Fibroblast of the aortic adventitia (primary cell): ENCODE data around the gene RTL1. TPM values are rescaled to one million over a fixed set of nuclear protein-coding genes. Genes with fewer than 3 reads are reported as not detected.

Source experiments
- DNase-seq: peaks from one replicate; pipeline ENCODE4 v3.0.0-alpha.2; 2010; ENCODE audit warnings: low read depth
- H3K4me3 ChIP-seq: 2 replicates; pipeline ENCODE4 v1.5.1; 2011; ENCODE audit warnings: low read depth, mild to moderate bottlenecking, control low read depth, low read length, moderate library complexity
- total RNA-seq: library from RNA; depleted of rRNA; stranded (reverse); fragments of >200 nt; gene quantifications from 2 replicates; pipeline ENCODE4 v1.2.3, GENCODE V29; 2012; ENCODE audit warnings: low replicate concordance
- TF ChIP-seq, protein P1 (sequence below): IDR thresholded peaks from 2 replicates; pipeline ENCODE4 v1.5.1; 2011; ENCODE audit warnings: mild to moderate bottlenecking, low read length, control low read depth, inconsistent platforms; ENCODE audit not compliant: insufficient read depth

Gene RTL1
- total RNA-seq, 1 donor = not detected

DNA sequence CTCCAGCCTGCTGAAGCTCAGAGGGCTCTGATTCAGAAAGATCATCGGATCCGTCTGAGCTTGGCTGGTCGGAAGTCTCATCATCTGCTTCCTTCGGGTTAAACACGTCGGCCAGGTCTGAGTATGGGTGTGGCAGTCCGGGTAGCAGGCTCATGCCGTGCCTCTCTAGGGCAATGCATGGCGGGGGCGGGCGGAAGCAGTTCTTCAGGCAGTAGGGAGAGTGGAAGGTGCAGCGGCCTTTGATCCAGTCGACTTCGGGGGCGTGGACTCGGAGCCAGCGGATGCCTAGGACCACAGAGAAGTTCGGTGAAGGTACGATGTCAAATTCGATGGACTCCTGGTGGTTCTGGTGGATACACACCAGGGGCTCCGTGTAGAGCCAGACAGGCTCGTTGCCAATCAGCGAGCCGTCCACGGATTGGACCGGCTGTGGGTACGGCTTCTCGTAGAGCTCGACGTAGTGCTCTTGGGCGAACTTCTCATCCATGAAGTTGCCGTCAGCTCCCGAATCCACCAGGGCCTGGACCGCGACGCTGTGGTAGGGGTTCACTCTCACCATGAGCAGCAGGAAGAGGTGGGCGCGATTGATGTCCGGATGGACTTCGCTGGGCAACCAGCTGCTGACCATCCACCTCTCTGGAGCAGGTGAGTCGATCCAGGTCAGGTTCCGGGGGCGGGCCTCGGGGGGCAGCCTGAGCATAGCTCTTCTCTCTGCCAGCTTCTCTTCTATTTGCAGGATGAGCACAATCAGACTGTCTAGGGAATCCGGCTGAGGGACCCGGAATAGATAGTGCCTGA lies 20.3 kb downstream of the RTL1 start:
- no peak for DNase-seq
- H3K4me3 ChIP-seq = no peak overlapping the region
- TF ChIP-seq, protein P1, sequence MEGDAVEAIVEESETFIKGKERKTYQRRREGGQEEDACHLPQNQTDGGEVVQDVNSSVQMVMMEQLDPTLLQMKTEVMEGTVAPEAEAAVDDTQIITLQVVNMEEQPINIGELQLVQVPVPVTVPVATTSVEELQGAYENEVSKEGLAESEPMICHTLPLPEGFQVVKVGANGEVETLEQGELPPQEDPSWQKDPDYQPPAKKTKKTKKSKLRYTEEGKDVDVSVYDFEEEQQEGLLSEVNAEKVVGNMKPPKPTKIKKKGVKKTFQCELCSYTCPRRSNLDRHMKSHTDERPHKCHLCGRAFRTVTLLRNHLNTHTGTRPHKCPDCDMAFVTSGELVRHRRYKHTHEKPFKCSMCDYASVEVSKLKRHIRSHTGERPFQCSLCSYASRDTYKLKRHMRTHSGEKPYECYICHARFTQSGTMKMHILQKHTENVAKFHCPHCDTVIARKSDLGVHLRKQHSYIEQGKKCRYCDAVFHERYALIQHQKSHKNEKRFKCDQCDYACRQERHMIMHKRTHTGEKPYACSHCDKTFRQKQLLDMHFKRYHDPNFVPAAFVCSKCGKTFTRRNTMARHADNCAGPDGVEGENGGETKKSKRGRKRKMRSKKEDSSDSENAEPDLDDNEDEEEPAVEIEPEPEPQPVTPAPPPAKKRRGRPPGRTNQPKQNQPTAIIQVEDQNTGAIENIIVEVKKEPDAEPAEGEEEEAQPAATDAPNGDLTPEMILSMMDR = no peak

DNA sequence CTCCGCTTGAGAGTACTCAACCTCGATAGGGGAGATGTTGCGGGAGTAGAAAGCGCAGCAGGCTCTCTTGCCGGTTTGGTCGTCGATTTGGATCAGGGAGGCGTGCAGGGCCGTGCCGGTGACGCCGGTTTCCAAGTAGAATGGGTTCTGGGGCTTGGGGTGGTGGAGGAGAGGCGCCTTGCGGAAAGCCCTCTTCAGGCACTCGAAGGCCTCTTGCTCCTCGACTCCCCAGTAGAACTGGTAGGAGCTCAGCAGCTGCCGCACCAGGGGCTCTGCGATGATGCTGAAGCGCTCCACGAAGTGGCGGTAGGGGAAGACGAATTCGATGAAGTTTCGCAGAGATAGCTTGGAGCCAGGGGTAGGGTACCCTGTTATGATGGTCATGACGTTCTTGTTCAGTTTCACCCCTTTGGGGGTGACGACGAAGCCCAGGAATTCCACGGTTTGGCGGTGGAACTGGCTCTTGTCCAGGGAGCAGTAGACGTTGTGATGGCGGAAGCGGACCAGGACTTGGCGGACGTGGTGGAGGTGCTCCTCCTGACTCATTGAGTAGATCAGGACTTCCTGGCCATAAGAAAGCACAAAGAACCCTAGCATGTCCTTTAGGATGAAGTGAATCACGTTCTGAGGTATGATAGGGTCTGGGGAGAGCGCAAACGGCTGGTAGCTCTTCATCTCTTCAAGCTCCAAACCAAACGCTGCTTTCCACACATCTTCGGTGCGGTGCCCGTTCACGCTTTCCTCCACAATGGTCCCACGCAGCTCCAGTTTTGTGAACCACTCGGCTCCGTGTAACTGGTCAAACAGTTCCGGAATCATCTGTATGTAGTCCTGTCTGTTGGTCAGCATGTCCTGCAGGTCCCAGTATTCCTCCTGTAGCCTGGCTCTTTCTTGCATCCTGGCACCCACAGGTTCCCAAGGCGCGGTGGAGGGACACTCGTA lies 21.2 kb downstream of the RTL1 start:
- H3K4me3 ChIP-seq = no peak overlapping the region
- TF ChIP-seq, protein P1 = no peak
- DNase-seq = no peak

DNA sequence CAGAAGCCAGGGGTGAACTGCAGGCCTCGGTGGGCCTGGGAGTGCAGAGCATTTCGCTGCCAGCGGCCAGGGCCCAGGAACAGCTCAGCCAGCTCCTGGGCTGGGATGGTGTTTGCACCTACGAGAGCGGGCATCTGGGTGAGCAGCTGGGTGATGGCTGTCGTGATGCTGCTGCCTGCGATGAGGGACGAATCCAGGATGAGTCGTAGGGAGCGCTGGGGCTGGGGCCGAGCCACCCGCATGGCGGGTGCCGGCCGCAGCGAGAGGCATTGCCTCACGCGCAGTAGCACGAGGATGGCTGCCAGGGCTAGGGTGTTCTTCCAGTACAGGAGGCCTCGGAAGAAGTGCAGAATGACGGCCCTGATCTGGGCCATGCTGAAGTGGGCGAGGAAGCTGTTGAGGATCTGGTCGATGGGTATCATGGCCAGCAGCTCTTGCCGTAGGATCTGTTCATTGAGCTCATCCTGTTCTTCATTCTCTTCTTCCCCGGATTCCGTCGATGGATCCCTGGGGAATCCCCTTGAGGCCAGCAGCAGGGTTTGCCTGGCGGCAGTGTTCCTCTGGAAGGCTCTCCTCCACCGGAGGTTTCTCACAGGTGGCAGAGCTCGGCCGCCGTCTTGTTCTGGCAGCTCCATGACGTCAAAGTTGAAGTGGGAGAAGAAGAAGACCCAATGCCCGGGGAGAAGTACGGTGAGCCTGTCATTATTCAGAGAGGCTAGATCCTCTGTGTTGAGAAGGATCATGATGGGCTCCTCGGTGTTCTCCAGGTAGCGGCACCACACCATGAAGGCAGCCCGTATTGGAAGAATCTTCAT lies 22.1 kb downstream of the RTL1 start:
- TF ChIP-seq, protein P1 = no peak
- DNase-seq = no peak
- no peak overlapping the region for H3K4me3 ChIP-seq

DNA sequence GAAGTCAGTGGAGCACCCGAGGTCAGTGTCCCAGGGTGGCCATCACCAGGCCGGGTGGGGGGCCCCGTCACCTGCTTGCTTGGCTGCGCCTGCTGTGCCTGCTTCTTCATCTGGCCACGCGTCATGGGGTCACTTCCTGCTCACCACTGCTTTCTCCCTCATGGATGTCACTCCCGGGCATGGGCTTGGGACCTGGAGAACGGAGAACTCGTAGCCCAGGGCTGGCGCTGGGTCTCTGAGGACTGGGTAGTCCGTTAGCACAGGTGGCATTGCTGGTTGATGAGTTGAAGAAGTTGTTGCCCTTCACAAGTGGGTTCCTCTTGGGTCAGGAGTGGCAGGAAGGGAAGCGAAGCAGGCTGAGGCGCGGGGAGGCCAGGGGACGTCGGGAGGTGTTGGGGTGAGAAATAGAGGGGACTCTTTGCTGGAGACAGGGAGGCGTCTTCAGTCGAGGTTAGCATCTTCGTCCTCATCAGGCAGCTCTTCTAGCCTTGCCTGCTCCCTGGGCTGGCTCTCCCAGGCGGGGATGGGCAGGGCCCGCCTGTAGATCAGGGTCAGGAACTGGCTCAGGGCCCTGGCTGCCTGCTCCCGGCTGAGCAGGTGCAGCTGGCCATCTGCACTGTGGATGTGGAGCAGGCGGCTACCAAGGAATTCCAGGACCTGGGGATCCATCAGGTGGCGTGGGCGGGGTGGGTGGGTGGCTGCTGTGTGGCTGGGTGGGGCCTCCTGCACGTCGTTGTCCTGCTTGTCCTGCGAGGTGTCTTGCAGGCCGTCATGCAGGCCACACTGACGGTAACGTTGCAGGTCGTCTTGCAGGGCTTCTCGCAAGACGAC lies 23.0 kb downstream of the RTL1 start:
- TF ChIP-seq, protein P1 = no peak
- H3K4me3 ChIP-seq = no peak overlapping the region
- DNase-seq = no peak

DNA sequence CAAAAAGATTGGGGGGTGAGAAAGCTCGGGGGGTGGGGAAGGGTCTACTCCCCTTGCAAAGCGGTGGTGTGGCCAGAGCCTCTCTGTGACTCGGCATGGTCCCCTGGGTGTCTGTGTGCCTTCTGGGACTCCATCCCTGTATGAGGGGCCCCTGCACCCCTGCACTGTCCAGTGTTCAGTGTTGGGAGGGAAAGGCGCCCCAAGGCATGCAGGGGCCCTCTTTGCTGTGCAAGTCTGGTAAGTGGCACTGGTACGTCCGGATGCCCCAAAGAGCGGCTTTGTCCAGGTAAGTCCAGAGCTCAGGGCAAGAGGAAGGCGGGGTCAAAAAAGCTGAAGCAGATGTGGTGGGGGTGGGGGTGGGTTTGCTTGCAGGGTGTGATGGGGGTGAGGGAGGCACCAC lies 23.7 kb downstream of the RTL1 start:
- TF ChIP-seq, protein P1 = no peak
- no peak overlapping the region for H3K4me3 ChIP-seq

DNA sequence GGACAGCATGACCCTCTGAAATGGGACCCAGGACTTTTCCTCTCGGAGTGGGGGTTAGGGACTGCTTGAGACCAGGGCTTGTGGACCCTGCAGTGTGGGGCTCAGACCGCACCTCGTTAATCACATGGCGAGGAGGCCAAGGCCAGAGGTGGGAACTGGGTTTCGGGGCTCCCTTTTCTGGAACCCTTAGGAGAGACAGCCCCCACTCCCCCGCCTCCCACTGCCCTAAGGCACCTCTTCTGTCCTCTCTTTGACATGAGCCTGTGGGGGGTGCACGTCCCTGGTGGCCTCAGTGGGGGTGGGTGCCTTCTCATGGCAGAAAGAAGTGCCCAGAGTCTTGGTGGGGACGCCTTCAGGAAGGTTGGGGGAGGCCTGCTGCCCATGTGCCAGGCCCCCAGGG lies 24.3 kb downstream of the RTL1 start:
- TF ChIP-seq, protein P1 = no peak

More for the DNA sequence above, 23.7 kb downstream of the RTL1 start:
- DNase-seq = no peak

More for the DNA sequence above, 24.3 kb downstream of the RTL1 start:
- no peak overlapping the region for H3K4me3 ChIP-seq
- DNase-seq = no peak
